ENCODE results near the gene HTRA2.
"Not testable (repeated sequence)": the region's sequence is repeated elsewhere in the genome, so short reads cannot be mapped to it uniquely, and the experiment has no call there.

HTRA2 gene

DNA sequence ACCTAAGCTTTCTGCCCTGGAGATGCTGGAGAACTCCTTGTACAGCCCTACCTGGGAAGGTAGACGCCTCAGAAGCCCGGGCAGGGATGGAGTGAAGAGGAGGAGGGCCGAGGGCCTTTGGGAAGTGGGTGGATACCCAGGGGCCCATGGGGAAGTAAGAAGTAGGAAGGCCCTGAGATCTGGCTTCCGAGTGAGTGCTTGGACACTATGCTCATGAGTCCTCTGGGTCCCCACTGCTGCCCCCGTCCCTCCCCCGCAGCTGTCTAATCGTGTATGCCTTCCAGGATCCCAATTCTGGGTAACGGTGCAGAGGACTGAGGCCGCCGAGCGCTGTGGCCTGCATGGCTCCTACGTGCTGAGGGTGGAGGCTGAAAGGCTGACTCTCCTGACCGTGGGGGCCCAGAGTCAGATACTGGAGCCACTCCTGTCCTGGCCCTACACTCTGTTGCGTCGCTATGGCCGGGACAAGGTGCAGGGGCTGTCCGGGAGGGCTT lies 25.9 kb downstream of the HTRA2 start:
- in situ Hi-C loops (cut with HindIII; ENCODE audit: low pct_unique_long_range_greater_than_20kb, low sequenced_read_pairs), result no loop called here
- TF ChIP-seq JUND (IDR thresholded peaks at IDR 0.05; ENCODE audit: low read depth), result no peak
- no peak for DNase-seq (ENCODE audit: low read depth in 1 of 2, low spot score in 1 of 2)

DNA sequence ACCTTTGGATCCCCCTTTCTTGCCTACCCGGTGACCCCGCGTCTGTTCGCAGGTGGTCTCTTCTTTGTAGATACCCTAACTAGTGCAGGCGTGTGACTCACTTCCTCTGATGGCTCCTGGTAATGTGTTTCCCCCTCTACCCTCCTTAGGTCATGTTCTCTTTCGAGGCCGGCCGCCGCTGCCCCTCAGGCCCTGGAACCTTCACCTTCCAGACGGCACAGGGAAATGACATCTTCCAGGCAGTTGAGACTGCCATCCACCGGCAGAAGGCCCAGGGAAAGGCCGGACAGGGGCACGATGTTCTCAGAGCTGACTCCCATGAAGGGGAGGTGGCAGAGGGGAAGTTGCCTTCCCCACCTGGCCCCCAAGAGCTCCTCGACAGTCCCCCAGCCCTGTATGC lies 26.4 kb downstream of the HTRA2 start:
- TF ChIP-seq JUND (IDR thresholded peaks at IDR 0.05; ENCODE audit: low read depth), result no peak
- in situ Hi-C loops (cut with HindIII; ENCODE audit: low pct_unique_long_range_greater_than_20kb, low sequenced_read_pairs), result no loop called here
- DNase-seq (ENCODE audit: low read depth in 1 of 2, low spot score in 1 of 2), result no peak

DNA sequence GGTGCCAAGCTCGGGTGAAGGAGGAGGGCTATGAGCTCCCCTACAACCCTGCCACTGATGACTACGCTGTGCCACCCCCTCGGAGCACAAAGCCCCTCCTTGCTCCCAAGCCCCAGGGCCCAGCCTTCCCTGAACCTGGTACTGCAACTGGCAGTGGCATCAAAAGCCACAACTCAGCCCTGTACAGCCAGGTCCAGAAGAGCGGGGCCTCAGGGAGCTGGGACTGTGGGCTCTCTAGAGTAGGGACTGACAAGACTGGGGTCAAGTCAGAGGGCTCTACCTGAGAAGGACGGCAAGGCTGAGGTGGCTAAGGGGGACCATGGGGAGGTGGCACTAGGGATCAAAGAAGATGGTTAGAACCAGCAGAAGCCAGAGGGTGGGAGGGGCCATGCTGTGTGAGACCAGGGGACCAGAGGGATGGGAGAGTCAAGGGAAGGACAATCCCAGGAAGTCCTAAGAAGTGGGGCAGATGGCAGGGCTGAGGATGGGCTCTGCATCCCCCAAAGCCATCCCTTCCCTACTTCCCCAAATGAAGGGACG lies 27.2 kb downstream of the HTRA2 start:
- TF ChIP-seq JUND (IDR thresholded peaks at IDR 0.05; ENCODE audit: low read depth), result no peak
- no peak for DNase-seq (ENCODE audit: low read depth in 1 of 2, low spot score in 1 of 2)
- in situ Hi-C loops (cut with HindIII; ENCODE audit: low pct_unique_long_range_greater_than_20kb, low sequenced_read_pairs), result no loop called here

DNA sequence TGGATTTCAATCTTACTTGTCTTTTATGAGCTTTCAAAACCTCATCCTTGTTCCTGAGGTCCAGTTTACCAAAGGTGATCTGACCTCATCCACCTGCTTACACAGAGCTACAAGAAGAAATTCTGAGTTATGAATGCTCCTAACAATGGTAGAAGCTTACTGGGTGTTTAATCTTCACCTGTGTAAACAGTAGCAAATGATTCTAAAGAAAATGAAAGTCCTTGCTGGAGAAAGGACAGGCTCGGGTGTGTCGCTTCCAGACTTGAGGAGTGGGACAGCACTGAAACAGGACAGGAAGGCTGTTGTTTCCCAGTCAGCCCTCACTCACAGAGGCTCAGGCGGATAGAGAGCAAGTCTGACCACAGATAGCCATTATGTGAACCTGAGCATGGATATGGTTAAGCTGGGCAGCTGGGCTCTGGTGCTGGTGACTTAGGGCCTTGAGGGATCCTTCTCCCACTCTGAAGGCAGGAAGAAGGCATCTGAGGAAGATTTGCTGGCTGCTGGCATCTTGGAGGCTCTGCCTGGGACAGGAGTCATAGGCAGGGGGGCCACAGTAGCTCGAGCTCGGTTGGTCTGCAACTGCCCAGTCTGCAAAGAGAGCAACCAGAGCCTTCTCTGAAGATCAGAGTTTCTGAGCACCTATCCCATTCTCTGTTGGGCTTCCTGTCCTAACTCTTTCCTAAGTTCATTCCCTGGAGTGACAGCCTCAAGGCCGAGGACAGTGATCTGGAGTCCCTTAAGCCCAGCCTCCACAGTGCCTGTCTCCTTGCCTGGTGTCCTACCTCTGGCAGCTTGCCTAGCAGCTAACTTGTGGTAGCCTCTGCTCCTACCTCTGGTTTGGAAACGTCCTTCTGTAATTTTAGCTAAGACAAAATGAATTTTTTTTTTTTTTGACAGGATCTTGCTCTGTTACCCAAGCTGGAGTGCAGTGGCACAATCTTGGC lies 28.8 kb downstream of the HTRA2 start:
- in situ Hi-C loops (cut with HindIII; ENCODE audit: low pct_unique_long_range_greater_than_20kb, low sequenced_read_pairs), result no loop called here
- peak in 1 of 2 experiments; percentile 68 for DNase-seq (ENCODE audit: low read depth in 1 of 2, low spot score in 1 of 2)
- no peak for TF ChIP-seq JUND (IDR thresholded peaks at IDR 0.05; ENCODE audit: low read depth)

DNA sequence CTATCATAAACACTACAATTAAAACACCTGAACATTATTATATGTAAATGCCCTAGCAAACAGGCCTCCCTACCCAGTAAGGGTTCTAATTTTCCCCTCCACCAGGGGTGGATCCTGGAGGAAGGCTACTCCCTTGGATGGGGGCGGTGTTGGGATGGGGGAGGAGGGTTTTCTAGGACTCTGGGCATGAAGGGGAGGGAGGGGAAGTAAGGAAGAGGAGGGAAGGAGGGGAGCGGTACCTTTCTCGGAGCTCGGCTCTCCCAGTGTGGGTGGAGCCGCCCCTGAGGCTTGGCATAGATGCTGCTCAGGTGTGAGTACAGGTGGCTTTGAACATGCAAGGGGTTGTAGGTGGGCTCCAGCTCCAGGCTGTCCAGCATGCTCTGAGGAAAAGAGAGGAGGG lies 30.2 kb downstream of the HTRA2 start:
- no peak for TF ChIP-seq JUND (IDR thresholded peaks at IDR 0.05; ENCODE audit: low read depth)
- DNase-seq (ENCODE audit: low read depth in 1 of 2, low spot score in 1 of 2), result peak in 1 of 2 experiments; percentile 71
- in situ Hi-C loops (cut with HindIII; ENCODE audit: low pct_unique_long_range_greater_than_20kb, low sequenced_read_pairs), result no loop called here

DNA sequence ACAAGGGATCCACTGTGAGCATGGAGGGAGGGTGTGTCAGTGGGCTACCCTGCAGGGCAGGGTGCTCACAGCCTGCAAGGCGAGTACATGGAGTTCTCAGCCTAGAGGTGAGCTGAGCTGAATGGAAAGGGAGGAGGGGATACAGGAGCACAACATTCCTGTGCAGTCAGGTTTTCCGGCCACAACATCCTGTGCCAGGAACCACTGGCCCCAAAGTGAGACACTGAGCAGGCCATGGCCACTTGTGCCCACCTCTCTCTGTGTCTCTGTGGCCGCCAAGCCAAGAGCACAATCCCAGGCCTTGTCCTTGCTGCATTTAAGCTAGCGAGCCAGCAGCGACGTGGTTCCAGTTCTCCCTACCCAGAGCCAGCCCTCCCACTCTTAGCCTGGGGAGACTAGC lies 30.9 kb downstream of the HTRA2 start:
- peak in 1 of 2 experiments; percentile 88 for DNase-seq (ENCODE audit: low read depth in 1 of 2, low spot score in 1 of 2)
- in situ Hi-C loops (cut with HindIII; ENCODE audit: low pct_unique_long_range_greater_than_20kb, low sequenced_read_pairs), result no loop called here

DNA sequence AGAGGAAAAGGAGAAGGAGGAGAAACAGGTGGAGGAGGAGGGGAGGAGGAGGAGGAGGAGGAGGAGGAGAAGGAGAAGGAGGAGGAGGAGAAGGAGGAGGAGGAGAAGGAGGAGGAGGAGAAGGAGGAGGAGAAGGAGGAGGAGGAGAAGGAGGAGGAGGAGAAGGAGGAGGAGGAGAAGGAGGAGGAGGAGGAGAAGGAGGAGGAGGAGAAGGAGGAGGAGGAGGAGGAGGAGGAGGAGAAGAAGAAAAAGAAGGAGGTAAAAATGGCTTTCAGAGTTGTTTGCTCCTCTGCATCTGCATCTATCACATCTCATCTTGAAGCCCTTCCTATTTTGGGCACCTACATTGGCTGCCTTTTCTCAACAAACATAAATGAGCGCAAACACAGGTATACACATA lies 31.3 kb downstream of the HTRA2 start:
- in situ Hi-C loops (cut with HindIII; ENCODE audit: low pct_unique_long_range_greater_than_20kb, low sequenced_read_pairs), result not testable (repeated sequence)

More for the DNA sequence above, 30.9 kb downstream of the HTRA2 start:
- no peak for TF ChIP-seq JUND (IDR thresholded peaks at IDR 0.05; ENCODE audit: low read depth)

DNA sequence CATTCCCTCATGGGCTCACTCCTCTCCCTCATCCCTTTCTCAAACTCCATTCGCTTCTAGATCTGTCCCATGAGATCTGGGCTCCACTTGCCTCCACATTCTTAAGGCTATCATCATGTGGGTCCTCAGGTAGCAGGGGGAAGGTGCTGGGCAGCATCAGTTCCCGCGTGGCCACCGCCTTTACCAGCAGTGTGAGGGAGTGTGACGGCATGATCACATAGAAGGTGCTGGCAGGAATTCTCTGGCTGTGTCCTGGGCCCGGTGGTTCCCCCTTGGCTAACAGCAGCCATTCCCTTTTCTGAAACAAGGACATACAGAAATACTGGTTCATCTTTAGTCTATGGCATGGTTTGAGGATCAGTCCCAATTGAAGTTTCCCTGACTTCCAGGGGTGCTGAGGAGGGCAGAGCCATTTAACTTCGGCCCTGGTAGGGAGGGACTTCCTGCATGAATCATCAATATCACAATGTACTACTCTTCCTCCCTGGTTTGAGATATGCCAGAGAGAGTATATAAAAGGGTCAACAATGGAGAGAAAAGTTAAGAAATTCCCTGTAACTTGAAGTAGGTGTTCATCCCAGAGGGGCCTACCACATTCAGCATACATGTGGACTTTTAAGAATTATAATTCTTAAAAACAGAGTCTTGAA lies 32.5 kb downstream of the HTRA2 start:
- in situ Hi-C loops (cut with HindIII; ENCODE audit: low pct_unique_long_range_greater_than_20kb, low sequenced_read_pairs), result no loop called here
- TF ChIP-seq JUND (IDR thresholded peaks at IDR 0.05; ENCODE audit: low read depth), result no peak
- no peak for DNase-seq (ENCODE audit: low read depth in 1 of 2, low spot score in 1 of 2)

More for the DNA sequence above, 31.3 kb downstream of the HTRA2 start:
- DNase-seq (ENCODE audit: low read depth in 1 of 2, low spot score in 1 of 2), result not testable (repeated sequence)

DNA sequence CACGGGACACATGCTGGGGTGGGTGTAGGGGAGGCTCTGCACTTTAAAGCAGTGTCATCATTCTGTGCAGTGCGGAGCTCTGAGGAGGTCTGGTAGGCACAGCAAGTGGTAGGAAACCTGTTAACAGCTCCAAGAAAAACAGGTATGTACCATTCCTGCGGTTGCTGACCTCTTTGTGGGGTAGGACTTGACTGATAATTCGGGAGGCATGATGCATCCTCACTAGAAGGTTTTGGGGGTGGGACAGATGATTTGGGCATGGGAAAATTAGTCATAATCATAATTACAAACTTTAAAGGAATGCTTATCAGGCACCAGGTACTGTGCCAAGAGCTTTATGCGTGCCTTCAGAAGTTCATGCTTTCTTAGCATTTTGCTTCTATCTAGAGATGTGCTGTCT lies 34.5 kb downstream of the HTRA2 start:
- in situ Hi-C loops (cut with HindIII; ENCODE audit: low pct_unique_long_range_greater_than_20kb, low sequenced_read_pairs), result no loop called here
- no peak for TF ChIP-seq JUND (IDR thresholded peaks at IDR 0.05; ENCODE audit: low read depth)
- DNase-seq (ENCODE audit: low read depth in 1 of 2, low spot score in 1 of 2), result no peak

DNA sequence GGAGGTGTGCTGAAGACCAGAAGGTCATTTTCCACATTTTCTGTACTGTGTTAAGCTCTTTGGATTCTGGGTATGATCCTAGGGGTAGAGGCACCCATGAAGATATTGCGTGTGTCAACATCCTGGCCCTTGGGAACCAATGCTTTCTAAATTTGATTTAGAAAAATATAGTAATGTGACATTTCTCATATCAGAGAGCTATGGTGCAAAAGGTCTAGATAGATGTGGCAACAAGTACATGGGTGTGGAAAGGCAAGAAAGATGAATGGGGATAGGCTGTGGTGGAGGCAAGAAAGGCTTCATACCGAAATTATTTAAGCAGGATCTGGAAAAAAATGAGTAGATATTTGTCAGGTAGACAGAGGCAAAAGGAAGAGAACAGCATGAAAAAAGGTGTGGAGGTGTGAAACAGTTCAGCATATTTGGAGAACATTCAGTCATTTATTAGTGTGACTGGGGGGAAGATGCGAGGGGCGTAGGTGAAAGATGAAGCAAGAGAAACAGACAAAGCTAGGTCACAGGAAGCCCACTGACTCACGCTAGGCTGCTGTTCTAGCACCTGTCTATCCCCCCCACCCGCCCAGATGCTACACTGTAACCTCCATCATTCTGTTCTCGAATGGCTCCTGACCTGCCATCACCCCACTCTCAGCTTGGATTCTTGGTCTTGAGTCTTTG lies 36.5 kb downstream of the HTRA2 start:
- in situ Hi-C loops (cut with HindIII; ENCODE audit: low pct_unique_long_range_greater_than_20kb, low sequenced_read_pairs), result no loop called here
- no peak for DNase-seq (ENCODE audit: low read depth in 1 of 2, low spot score in 1 of 2)
- TF ChIP-seq JUND (IDR thresholded peaks at IDR 0.05; ENCODE audit: low read depth), result no peak

DNA sequence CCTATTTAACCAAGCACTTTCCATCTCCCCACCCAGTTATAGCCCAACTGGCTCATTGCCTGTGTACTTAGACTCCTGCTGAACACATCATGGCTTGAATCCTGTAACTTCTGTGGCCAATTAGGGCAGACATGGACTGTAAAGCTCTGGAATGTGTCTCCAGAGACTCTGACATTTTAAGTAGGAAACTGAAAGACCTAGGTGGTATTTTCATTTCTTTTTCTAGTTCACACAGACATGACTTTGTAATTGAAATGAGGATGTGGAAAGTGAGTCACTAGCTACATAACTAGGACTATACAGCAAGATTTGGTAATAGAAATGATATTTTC lies 37.0 kb downstream of the HTRA2 start:
- in situ Hi-C loops (cut with HindIII; ENCODE audit: low pct_unique_long_range_greater_than_20kb, low sequenced_read_pairs), result no loop called here
- no peak for TF ChIP-seq JUND (IDR thresholded peaks at IDR 0.05; ENCODE audit: low read depth)
- DNase-seq (ENCODE audit: low read depth in 1 of 2, low spot score in 1 of 2), result no peak

DNA sequence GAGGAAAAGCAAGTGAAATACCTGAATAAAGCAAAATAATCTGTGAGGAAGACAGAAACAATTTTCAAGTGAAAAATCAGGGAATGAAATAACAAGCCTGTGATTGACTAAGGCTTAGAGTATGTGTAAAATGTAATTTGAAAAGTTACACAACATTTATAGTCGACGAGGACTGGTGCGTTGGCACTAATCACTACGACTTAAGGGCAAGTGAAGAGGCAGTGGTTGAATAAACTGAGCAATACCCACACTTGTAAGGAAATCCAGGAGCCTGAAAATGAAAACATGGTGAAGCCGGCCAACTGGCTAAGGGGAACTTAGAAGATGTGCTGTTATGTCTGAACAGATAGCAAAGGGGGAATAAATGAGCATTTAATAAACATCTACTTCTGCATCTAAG lies 38.1 kb downstream of the HTRA2 start:
- in situ Hi-C loops (cut with HindIII; ENCODE audit: low pct_unique_long_range_greater_than_20kb, low sequenced_read_pairs), result no loop called here
- TF ChIP-seq JUND (IDR thresholded peaks at IDR 0.05; ENCODE audit: low read depth), result no peak
- no peak for DNase-seq (ENCODE audit: low read depth in 1 of 2, low spot score in 1 of 2)
